ENCODE results near the gene STX11. TPM values are rescaled to one million over a fixed set of nuclear protein-coding genes. Genes with fewer than 3 reads are reported as not detected.

The STX11 gene
- total RNA-seq, 1 donor from 2014 or later, result 54.1 TPM

DNA sequence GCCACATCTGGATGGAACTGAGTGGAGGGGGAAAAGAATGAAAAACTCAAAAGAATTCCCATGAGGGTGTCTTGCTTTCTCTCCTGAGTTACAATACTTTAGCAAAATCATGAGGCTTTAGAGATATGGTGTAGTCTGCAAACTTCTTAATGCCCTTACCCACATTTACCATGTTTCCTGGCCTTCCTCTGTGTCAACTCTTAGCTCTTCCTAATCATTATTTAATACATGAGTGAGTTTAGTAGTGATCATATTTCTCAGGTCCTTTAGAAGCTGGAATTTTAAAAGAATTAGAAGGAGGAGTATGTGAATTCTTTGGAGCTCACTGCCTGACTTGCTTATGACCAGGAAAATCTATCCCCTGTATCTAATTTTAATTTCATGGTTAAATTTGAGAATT lies 39.0 kb downstream of the STX11 start:
- H3K36me3 ChIP-seq, result peaks cover 25% of the 10 kb centered on the region
- ATAC-seq, result no peak
- H3K9me3 ChIP-seq, result no peaks in the 10 kb centered on the region
- no peak overlapping the region for H3K27ac ChIP-seq
- H3K4me3 ChIP-seq, result no peak overlapping the region
- no peak for DNase-seq
- no peaks in the 10 kb centered on the region for H3K27me3 ChIP-seq (ENCODE audit: low read depth)
- peaks cover 4% of the 10 kb centered on the region for H3K4me1 ChIP-seq
- TF ChIP-seq, protein P1, sequence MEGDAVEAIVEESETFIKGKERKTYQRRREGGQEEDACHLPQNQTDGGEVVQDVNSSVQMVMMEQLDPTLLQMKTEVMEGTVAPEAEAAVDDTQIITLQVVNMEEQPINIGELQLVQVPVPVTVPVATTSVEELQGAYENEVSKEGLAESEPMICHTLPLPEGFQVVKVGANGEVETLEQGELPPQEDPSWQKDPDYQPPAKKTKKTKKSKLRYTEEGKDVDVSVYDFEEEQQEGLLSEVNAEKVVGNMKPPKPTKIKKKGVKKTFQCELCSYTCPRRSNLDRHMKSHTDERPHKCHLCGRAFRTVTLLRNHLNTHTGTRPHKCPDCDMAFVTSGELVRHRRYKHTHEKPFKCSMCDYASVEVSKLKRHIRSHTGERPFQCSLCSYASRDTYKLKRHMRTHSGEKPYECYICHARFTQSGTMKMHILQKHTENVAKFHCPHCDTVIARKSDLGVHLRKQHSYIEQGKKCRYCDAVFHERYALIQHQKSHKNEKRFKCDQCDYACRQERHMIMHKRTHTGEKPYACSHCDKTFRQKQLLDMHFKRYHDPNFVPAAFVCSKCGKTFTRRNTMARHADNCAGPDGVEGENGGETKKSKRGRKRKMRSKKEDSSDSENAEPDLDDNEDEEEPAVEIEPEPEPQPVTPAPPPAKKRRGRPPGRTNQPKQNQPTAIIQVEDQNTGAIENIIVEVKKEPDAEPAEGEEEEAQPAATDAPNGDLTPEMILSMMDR (IDR thresholded peaks at IDR 0.05), result no peak
- intact Hi-C loops (cut with DNase I), result no loop called here

DNA sequence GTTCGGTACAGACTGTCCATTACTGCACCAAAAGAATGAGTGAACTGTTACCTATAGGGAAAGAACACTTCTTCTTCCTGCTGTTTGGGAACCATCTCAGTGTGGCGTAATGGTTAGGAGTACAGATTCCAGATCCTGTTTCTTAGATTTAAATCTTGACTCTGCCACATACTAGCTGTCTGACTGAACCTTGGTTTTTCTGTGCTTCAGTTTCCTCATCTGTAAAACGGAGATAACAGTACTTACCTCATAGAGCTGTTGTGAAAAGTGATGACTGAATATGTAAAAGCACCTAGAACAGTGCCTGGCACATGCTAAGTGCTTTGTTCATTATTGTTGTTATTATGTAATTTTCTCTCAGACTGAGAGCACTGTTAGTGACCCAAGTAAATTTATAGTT lies 39.8 kb downstream of the STX11 start:
- no peaks in the 10 kb centered on the region for H3K9me3 ChIP-seq
- DNase-seq, result no peak
- TF ChIP-seq, protein P1 (IDR thresholded peaks at IDR 0.05), result no peak
- H3K4me1 ChIP-seq, result peaks cover under 1% of the 10 kb centered on the region
- peak; percentile 7 to 30 for ATAC-seq
- no peak overlapping the region for H3K4me3 ChIP-seq
- H3K36me3 ChIP-seq, result peaks cover 25% of the 10 kb centered on the region
- no peaks in the 10 kb centered on the region for H3K27me3 ChIP-seq (ENCODE audit: low read depth)
- H3K27ac ChIP-seq, result no peak overlapping the region
- intact Hi-C loops (cut with DNase I), result no loop called here

DNA sequence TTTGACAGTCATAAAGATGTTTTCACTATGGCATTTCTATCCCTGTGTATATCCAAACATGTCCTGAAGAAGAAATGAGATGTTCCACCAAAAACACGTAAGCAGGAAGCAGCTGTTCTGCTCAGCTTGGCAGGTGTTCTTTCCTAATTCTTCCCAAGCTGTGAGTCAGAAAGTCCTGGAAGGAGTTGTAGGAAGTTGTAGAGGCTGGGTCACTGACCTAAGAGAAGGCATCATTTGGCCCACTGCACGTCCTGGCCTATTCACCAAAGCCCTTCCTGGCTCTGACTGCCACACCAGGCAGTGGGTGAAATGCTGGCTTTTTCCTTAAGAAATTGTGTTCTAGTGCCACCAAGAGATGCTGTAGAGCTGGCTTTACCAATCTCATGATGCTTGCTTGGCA lies 40.3 kb downstream of the STX11 start:
- intact Hi-C loops (cut with DNase I), result no loop called here
- H3K4me3 ChIP-seq, result no peak overlapping the region
- H3K27me3 ChIP-seq (ENCODE audit: low read depth), result no peaks in the 10 kb centered on the region
- H3K4me1 ChIP-seq, result no peaks in the 10 kb centered on the region
- TF ChIP-seq, protein P1 (IDR thresholded peaks at IDR 0.05), result no peak
- no peaks in the 10 kb centered on the region for H3K9me3 ChIP-seq
- H3K27ac ChIP-seq, result no peak overlapping the region
- peak; percentile 41 to 63 for ATAC-seq
- H3K36me3 ChIP-seq, result peaks cover 25% of the 10 kb centered on the region
- DNase-seq, result no peak

- no peak for ATAC-seq
- Histone ChIP-seq H3K4me1 (no peaks in the 10 kb centered on the region), H3K9me3 (no peaks in the 10 kb centered on the region), H3K36me3 (peaks cover 7% of the 10 kb centered on the region), H3K4me3 (no peak overlapping the region), H3K27me3 (ENCODE audit: low read depth) (no peaks in the 10 kb centered on the region), H3K27ac (no peak overlapping the region)
- TF ChIP-seq, protein P1 (IDR thresholded peaks at IDR 0.05), result no peak
- no peak for DNase-seq
- intact Hi-C loops (cut with DNase I), result no loop called here
Measured at GRCh38 chr6:144193181-144193580, 42.9 kb downstream of the STX11 start.

DNA sequence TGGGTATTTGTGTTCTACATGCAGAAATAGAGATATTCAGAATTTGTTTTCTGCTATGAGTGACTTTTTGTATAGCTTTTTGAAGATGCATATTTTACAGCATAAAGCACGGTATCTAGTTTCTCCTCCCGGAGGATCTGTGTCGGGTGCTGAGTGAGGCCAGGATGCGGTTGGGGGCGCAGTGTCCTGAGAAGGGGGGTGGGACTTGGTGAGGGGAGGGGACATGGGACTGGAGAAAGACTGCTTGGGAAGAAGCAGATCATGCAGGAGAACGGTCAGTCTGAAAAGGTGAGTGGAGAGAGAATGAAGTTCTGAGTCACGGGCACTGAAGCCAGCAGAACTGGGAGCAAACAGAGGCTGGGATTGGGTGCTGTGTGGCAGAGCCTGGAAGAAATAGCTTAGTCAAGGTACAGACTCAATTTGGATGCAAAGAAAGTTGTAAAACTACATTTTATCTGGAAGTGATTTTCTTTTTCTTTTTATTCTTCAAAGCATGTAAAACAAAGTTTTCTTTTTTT lies 44.0 kb downstream of the STX11 start:
- no peak overlapping the region for H3K27ac ChIP-seq
- H3K4me3 ChIP-seq, result no peak overlapping the region
- peak in 1 of 2 donors; percentile 43 for ATAC-seq
- intact Hi-C loops (cut with DNase I), result no loop called here
- H3K9me3 ChIP-seq, result no peaks in the 10 kb centered on the region
- H3K27me3 ChIP-seq (ENCODE audit: low read depth), result no peaks in the 10 kb centered on the region
- no peak for DNase-seq
- H3K36me3 ChIP-seq, result no peaks in the 10 kb centered on the region
- no peaks in the 10 kb centered on the region for H3K4me1 ChIP-seq
- TF ChIP-seq, protein P1 (IDR thresholded peaks at IDR 0.05), result no peak
